WTC11 (cell line): ENCODE data around the gene UBAP1. TPM values are rescaled to one million over a fixed set of nuclear protein-coding genes. Genes with fewer than 3 reads are reported as not detected.

Experiments used
- ATAC-seq: fragments of 200-7000 bp; cut with Tn5 transposase; 2 replicates; pipeline ENCODE4 v1.10.0; 2021; ENCODE audit warnings: mild to moderate bottlenecking, moderate library complexity
- CTCF ChIA-PET: fragments of 300-600 bp; sonication (Branson Sonifier 250); formaldehyde crosslinking; loops from one replicate; lab custom pipeline; 2021; ENCODE audit warnings: antibody characterized with exemption; lab: Charles Lee
- POLR2A ChIA-PET: fragments of 350-600 bp; sonication (Branson Sonifier 250); formaldehyde crosslinking; loops from one replicate; lab custom pipeline; 2021; ENCODE audit warnings: antibody characterized with exemption; lab: Charles Lee
- DNase-seq: peaks from one replicate; pipeline ENCODE4 v3.0.0; 2021; ENCODE audit warnings: low spot score
- H3K27ac Mint-ChIP-seq: 2 replicates; pipeline ENCODE4 v1.8.0; 2021; ENCODE audit warnings: mixed read lengths
- H3K27me3 Mint-ChIP-seq: 2 replicates; pipeline ENCODE4 v1.8.0; 2021; ENCODE audit warnings: low read depth, mild to moderate bottlenecking, moderate library complexity, mixed read lengths
- H3K36me3 Mint-ChIP-seq: 2 replicates; pipeline ENCODE4 v1.8.0; 2021; ENCODE audit warnings: mixed read lengths
- H3K4me1 Mint-ChIP-seq: 2 replicates; pipeline ENCODE4 v1.8.0; 2022; ENCODE audit warnings: mixed read lengths
- H3K4me3 Mint-ChIP-seq: 2 replicates; pipeline ENCODE4 v1.8.0; 2021; ENCODE audit warnings: mild to moderate bottlenecking, moderate library complexity, mixed read lengths
- H3K9me3 Mint-ChIP-seq: 2 replicates; pipeline ENCODE4 v1.8.0; 2021; ENCODE audit warnings: mixed read lengths
- AFF4 ChIP-seq: sonication (generic); formaldehyde crosslinking; IDR thresholded peaks from 2 replicates; pipeline ENCODE4 v1.8.1; 2023; ENCODE audit warnings: mild to moderate bottlenecking, missing genetic modification reagents, borderline replicate concordance
- ATF3 ChIP-seq: sonication (generic); formaldehyde crosslinking; conservative IDR thresholded peaks from 2 replicates; pipeline ENCODE4 v1.8.1; 2022; ENCODE audit warnings: mild to moderate bottlenecking, missing genetic modification reagents
- E2F5 ChIP-seq: sonication (generic); formaldehyde crosslinking; IDR thresholded peaks from 2 replicates; pipeline ENCODE4 v1.8.1; 2022; ENCODE audit warnings: mild to moderate bottlenecking, moderate library complexity, missing genetic modification reagents
- ERG ChIP-seq: fragments of 250-450 bp; sonication (Bioruptor Pico); IDR thresholded peaks from 2 replicates; pipeline ENCODE4 v1.8.0; 2021; ENCODE audit warnings: mild to moderate bottlenecking
- FOXJ3 ChIP-seq: sonication (generic); formaldehyde crosslinking; IDR thresholded peaks from 2 replicates; pipeline ENCODE4 v1.9.0; 2021; ENCODE audit warnings: missing genetic modification reagents, mild to moderate bottlenecking, borderline replicate concordance
- GRHL2 ChIP-seq: fragments of 250-450 bp; sonication (Bioruptor Pico); IDR thresholded peaks from 2 replicates; pipeline ENCODE4 v1.8.0; 2022; ENCODE audit warnings: mild to moderate bottlenecking, moderate library complexity; ENCODE audit not compliant: insufficient replicate concordance, severe bottlenecking
- GTF2I ChIP-seq: fragments of 250-450 bp; sonication (Bioruptor Pico); conservative IDR thresholded peaks from 2 replicates; pipeline ENCODE4 v1.4.0; 2021; ENCODE audit warnings: mild to moderate bottlenecking
- IRF1 ChIP-seq: sonication (generic); formaldehyde crosslinking; IDR thresholded peaks from 2 replicates; pipeline ENCODE4 v1.8.0; 2023; ENCODE audit warnings: missing genetic modification reagents
- MAX ChIP-seq: sonication (generic); formaldehyde crosslinking; IDR thresholded peaks from 2 replicates; pipeline ENCODE4 v1.8.0; 2022; ENCODE audit warnings: mild to moderate bottlenecking, missing genetic modification reagents
- MXD4 ChIP-seq: fragments of 250-450 bp; sonication (Bioruptor Pico); IDR thresholded peaks from 2 replicates; pipeline ENCODE4 v1.8.0; 2021; ENCODE audit warnings: mild to moderate bottlenecking, moderate library complexity, borderline replicate concordance
- NFYB ChIP-seq: sonication (generic); formaldehyde crosslinking; conservative IDR thresholded peaks from 2 replicates; pipeline ENCODE4 v1.8.0; 2022; ENCODE audit warnings: low read depth, missing genetic modification reagents
- OVOL2 ChIP-seq: fragments of 250-450 bp; sonication (Bioruptor Pico); IDR thresholded peaks from 2 replicates; pipeline ENCODE4 v1.9.0; 2021; ENCODE audit warnings: mild to moderate bottlenecking, borderline replicate concordance
- RORB ChIP-seq: fragments of 250-450 bp; sonication (Bioruptor Pico); IDR thresholded peaks from 2 replicates; pipeline ENCODE4 v1.9.0; 2021; ENCODE audit warnings: mild to moderate bottlenecking
- STAT6 ChIP-seq: sonication (generic); formaldehyde crosslinking; conservative IDR thresholded peaks from 2 replicates; pipeline ENCODE4 v1.8.1; 2023; ENCODE audit warnings: mild to moderate bottlenecking, low read depth, missing genetic modification reagents, moderate library complexity
- TCF7 ChIP-seq: sonication (generic); formaldehyde crosslinking; IDR thresholded peaks from 2 replicates; pipeline ENCODE4 v1.8.0; 2022; ENCODE audit warnings: mild to moderate bottlenecking, low read depth, missing genetic modification reagents, moderate library complexity
- ZBTB21 ChIP-seq: sonication (generic); formaldehyde crosslinking; IDR thresholded peaks from 2 replicates; pipeline ENCODE4 v1.8.1; 2023; ENCODE audit warnings: mild to moderate bottlenecking, missing genetic modification reagents, borderline replicate concordance
- ZNF263 ChIP-seq: sonication (generic); formaldehyde crosslinking; IDR thresholded peaks from 2 replicates; pipeline ENCODE4 v1.8.1; 2022; ENCODE audit warnings: low read depth, mild to moderate bottlenecking, moderate library complexity, missing genetic modification reagents
- ZNF396 ChIP-seq: fragments of 250-450 bp; sonication (Bioruptor Pico); IDR thresholded peaks from 2 replicates; pipeline ENCODE4 v1.8.0; 2021; ENCODE audit warnings: mild to moderate bottlenecking, moderate library complexity, borderline replicate concordance
- ZNF416 ChIP-seq: fragments of 250-450 bp; sonication (Bioruptor Pico); IDR thresholded peaks from 2 replicates; pipeline ENCODE4 v1.9.0; 2021; ENCODE audit warnings: mild to moderate bottlenecking, inconsistent platforms
- ZNF532 ChIP-seq: fragments of 250-450 bp; sonication (Bioruptor Pico); IDR thresholded peaks from 2 replicates; pipeline ENCODE4 v1.9.0; 2021; ENCODE audit warnings: mild to moderate bottlenecking, borderline replicate concordance
- total RNA-seq: library from RNA; stranded (reverse); gene quantifications from 3 replicates; pipeline ENCODE4 v1.2.3, GENCODE V29; 2021

UBAP1 gene
- total RNA-seq, 1 experiment from 2014 or later = 23.9 TPM

GRCh38 chr9:34240006-34240405 lies 61.2 kb downstream of the UBAP1 start:
- DNase-seq (no peak), ATAC-seq (peak; percentile 68)
- peaks cover 35% of the 10 kb centered on the region for H3K36me3 Mint-ChIP-seq
- POLR2A ChIA-PET = no interaction called here
- H3K9me3 Mint-ChIP-seq = no peaks in the 10 kb centered on the region
- H3K4me1 Mint-ChIP-seq = peaks cover 14% of the 10 kb centered on the region
- CTCF ChIA-PET = interaction anchor here (1.4 to 1.5 kb wide), 2 partner anchors 164 to 166 kb away, joined by 4 to 6 read pairs; no protein-coding TSS in a partner anchor
- no peak for TF ChIP-seq ATF3
- no peak for TF ChIP-seq RORB (CRISPR knock-in tag)
- TF ChIP-seq ZNF396 (CRISPR knock-in tag) = no peak
- no peak for TF ChIP-seq ZBTB21 (CRISPR knock-in tag)
- no peak for TF ChIP-seq MAX (CRISPR knock-in tag)
- no peak for TF ChIP-seq ERG (CRISPR knock-in tag)
- no peak for TF ChIP-seq OVOL2 (CRISPR knock-in tag)
- no peak for TF ChIP-seq MXD4
- no peak for TF ChIP-seq E2F5
- no peak for TF ChIP-seq GRHL2 (CRISPR knock-in tag)
- no peak for TF ChIP-seq GTF2I (CRISPR knock-in tag)
- TF ChIP-seq NFYB (CRISPR knock-in tag) = no peak
- no peak for TF ChIP-seq ZNF263 (CRISPR knock-in tag)
- TF ChIP-seq STAT6 = no peak
- no peak for TF ChIP-seq ZNF532
- TF ChIP-seq TCF7 = no peak
- TF ChIP-seq ZNF416 = no peak
- TF ChIP-seq AFF4 (CRISPR knock-in tag) = no peak
- no peak for TF ChIP-seq IRF1 (CRISPR knock-in tag)
- no peak for TF ChIP-seq FOXJ3 (CRISPR knock-in tag)
- H3K27me3 Mint-ChIP-seq = no peaks in the 10 kb centered on the region
- peak overlapping the region; percentile 53; the same call in 1 of the 2 replicates for H3K27ac Mint-ChIP-seq
- H3K4me3 Mint-ChIP-seq = no peak overlapping the region
